DMS53 (cell line): Measurements from ENCODE around the gene INSYN2B.
"Not testable (repeated sequence)": the region's sequence is repeated elsewhere in the genome, so short reads cannot be mapped to it uniquely, and the experiment has no call there.

Experiments
- DNase-seq: peaks from one replicate; lab custom pipeline; 2025; lab: John Stamatoyannopoulos, UW

INSYN2B gene

DNA sequence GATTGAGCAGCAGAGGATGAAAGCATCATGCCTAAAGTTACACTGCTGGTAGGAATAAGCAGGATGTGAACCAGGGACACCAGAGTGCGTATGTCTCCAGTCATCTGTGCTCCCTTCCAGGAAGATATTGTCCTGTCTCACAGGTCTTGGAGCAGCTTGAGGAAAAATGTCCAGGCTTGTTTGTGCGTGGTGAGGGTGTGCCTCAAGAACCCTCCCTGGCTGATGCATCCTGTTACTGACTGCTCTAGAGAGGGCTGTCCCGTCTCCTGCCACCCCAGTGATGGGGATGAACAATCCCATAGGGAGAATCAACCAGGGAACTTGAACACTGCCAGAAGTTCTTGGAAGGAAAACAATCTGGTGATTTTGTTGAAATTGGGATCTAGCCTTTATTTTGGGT, 132.0 kb downstream of the INSYN2B start:
- no peak for DNase-seq

DNA sequence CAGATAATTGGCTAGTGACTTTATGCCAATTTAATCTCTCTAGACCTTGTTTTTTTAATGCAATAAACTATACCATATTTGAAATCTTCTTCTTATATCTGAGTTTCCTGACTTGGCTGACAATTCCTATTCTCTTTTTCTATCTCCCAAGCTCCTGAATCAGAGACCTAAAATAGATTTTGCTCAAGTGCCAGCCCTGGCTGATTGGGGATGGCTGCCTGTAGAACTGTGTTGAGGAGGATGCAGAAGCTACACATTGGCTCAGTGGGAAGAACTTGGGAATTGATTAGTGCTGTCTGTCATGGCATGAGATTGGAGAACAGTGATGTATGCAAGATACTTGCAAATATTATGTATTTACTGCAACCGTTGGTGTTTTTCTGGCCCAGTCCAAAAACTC, 132.8 kb downstream of the INSYN2B start:
- DNase-seq: no peak

DNA sequence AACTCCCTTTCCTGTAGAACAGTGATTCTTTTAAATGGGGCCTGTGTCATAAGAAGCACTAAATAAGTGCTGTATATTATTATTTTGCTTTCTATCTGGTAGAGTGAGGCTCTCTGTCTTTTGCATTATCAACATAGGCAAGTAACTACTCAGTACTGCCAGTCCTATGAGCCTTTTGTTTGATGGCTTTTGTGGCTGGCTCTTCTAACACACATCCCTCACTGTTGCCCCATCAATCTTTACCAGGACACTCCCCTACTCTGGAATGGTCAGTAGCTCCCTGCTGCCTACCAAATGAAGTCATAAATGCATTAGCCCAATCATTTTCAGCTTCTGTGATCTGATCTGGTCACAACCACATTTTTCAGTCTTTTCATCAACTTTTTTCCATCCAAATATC, 137.6 kb downstream of the INSYN2B start:
- no peak for DNase-seq

DNA sequence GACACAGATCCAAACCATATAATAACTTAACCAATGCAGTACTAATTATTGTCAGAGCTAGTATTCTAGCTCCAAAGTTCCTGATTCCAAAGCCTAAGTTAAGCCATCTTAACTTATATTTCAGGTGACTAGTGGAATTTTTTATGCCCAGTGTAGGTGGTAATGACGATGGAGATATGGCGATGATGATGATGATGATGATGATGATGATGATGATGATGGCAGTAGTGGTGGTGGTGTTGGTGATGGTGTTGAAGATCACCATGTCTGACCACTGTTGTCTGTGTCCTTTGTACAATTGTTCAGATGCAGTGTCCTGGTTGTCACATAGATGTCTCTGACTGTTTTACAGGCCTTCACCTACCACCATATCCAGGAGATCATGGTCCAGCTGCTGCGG, 139.9 kb downstream of the INSYN2B start:
- no peak for DNase-seq

DNA sequence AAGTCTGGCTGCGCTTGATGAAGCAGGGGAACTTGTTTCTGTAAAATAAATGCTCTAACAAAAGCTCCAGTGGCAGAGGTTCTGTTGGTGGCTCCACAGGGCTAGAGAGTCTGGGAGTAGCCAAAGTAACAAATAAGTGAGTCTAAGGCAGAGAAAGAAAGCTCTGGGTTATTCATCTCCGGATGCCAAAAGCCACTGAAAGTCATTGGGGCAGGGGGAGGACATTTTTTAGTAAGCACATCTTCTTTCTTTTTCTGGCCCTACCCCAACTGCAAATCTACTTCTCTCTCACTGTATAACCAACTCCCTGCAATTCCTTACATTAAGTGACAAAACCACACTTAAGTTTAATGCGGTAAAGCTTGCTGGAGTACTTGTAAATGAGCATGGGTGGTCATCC, 141.6 kb downstream of the INSYN2B start:
- DNase-seq: no peak

DNA sequence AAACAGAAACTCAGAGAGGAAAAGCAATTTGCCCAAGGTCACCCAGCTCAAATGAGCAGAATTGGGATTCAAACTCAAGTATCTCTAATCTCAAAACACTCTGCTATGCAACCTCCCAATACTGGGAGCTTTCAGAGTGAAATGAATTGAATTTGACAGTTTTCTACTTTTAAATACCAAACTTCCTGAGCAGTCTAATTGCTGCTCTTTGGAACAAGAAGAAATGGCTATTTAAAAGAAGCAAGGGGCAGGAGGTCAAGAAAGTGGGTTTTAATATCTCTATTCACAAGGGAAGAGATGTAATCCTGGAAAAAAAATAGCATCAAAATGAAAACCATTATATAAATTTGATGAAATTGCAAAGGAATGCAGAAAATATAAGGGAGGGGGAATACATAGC, 142.6 kb downstream of the INSYN2B start:
- DNase-seq: no peak

DNA sequence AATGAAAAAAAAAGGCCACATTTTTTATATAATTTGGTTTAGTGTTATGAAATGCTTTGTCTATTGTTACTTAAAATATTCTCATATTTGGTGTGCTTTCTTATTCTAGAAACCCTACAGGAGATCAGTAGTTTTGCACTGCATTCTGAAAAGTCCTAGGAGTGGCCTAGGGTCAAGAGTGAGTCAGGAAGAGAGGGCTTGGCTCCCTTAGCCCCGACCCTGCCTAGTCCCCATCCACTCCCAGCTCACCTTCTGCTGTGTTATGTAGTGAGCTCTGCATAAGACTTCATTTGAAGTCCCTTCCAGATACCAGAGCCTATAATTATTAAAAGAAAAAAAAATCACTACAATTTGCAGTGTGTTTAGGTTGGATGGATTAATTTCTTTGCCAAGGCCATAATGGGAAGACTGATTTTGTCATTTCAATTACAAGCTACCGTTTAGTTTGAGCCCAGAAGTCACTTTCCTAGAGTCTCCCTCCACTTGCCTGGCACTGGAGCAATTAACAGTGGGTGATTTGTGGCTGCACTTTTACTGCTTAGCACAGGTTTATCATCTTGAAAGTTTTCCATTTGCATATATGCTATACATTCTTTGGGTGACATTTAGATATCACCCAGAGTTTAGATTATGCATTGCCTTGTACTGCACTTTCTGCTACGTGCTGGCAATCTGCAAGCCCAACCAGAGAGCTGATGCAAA, 143.3 kb downstream of the INSYN2B start:
- DNase-seq: no peak

DNA sequence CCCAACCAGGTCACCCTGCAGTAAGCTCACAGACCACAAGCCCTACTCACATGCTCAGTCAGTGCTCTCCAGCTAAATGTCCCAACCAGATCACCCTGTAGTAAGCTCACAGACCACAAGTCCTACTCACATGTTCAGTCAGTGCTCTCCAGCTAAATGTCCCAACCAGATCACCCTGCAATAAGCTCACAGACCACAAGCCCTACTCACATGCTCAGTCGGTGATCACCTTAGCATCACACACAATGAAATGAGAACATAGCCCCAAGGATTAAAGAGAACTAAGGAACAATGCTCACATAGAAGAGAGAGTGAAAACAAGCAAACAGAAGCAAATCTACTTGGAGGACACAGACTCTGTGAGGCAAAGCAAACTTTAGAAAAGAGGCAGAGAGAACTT, 145.8 kb downstream of the INSYN2B start:
- not testable (repeated sequence) for DNase-seq

DNA sequence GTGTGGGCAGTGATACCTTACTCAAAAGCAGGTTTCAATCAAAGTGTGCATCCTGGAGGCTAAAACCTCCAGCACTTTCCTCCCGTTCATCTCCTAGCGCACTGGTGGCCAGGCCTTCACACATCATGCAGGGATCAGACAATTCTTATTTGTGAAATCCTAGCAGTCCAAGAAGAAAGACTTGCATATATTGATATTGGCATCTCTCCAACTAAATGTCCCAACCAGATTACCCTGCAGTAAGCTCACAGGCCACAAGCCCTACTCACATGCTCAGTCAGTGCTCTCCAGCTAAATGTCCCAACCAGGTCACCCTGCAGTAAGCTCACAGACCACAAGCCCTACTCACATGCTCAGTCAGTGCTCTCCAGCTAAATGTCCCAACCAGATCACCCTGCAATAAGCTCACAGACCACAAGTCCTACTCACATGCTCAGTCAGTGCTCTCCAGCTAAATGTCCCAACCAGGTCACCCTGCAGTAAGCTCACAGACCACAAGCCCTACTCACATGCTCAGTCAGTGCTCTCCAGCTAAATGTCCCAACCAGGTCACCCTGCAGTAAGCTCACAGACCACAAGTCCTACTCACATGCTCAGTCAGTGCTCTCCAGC, 146.5 kb downstream of the INSYN2B start:
- DNase-seq: not testable (repeated sequence)

DNA sequence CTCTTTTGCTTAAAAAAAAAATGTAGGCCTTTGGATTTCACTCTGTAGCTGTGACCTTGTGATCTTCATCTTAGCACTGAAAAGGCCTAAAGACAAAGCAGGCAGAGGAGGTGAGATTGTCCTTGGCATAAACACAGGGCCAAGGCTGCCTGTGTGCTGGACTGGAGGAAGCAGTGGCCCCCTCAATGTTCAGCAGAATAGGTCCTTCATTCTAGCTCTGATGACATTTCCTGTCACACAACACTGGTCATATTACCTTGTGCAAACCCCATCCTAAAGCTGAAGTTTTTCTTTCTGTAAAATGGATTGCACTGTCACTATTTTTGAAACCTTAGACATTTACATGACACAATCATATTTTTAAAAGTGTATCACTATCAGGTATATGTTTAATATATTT, 147.4 kb downstream of the INSYN2B start:
- DNase-seq: no peak

DNA sequence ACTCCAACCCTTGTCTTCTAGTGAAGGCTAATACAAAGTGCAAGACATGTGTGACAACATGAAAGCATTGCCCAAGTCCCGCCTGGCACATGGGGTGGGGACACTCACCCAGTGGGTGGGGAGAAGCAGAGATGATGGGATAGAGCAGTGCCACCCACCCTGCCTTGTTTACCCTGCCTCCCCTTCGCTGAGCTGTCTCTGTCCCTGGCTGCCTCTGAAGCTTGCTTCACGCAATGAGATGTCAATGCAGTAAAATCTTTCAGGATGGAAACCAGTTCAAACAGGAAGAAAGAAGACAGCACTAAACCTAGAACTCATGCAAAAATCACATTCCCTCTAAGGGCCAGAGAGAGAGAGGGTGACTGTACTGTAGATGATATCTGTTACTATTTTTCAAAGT, 148.0 kb downstream of the INSYN2B start:
- no peak for DNase-seq

DNA sequence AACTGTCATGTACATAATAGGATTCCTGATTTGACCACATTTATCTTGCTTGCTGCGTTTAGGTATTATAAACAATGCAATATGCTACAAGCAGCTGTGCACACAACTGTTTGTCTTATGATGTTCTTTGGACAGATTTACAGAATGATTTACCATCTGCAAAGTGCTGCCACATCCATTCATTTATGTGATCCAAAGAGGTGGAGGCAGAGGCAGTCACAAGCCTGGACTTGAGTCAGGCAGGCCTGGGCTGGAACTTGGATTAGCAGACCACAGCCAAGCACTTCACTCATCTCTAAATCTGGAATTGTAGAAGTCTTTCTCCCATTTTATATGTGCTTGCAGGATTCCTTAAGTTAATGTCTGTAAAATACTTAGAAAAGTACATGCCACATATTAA, 149.0 kb downstream of the INSYN2B start:
- no peak for DNase-seq

DNA sequence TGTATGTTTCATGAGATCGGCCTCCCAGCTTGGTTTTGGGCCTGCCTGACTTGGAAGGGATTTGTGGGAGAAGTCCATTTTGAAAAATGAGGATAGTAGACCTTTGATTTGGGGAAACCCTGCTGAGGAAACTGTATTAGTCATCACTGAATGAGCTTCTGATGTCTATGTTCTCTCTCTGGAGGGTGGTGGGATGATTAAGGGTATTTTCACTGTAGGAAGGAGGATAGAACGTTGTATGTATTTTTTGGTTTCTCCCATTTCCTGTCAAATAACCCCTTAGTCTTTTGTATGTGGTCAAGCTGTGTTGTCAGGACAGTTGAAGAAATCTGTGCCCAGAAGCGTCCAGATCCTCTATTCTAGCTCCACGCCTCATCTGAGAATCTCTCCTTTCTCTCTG, 151.9 kb downstream of the INSYN2B start:
- no peak for DNase-seq

DNA sequence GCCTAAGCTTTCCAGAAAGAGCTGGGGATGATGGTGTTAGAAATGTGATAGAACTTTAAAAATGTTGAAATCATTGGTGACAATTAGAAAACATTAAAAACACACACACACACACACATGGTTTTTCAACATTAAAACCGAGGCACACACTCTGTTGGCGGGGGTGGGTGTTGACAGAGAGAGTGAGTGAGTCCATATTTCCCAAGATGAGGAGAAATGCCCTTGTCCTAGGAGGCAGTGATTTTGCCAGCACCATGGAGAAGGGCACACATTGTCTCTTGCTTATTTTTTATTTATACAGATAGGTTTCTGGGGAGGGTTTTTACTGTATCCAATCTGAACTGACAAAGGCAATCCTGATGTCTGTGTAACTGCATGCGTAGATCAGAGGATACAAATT, 152.5 kb downstream of the INSYN2B start:
- no peak for DNase-seq

DNA sequence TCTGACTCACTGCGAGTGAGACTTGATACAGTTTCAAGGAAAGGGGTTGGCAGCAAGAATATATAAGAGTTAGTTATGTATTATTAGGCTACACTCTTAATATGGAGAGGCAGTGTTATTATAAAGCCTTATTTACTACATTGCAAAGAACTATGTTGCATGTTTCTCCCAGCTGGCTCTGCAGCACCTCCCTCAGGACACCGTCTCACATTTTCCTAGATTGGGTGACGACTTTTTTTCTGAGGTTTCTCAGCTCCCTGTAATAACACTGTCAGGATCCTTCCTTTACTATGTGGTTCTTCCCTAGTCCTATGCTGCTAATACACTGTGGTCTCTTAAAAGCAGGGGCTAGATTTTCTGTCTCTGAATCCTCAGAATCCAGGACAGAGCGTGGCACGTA, 153.7 kb downstream of the INSYN2B start:
- peak; percentile 10 for DNase-seq

DNA sequence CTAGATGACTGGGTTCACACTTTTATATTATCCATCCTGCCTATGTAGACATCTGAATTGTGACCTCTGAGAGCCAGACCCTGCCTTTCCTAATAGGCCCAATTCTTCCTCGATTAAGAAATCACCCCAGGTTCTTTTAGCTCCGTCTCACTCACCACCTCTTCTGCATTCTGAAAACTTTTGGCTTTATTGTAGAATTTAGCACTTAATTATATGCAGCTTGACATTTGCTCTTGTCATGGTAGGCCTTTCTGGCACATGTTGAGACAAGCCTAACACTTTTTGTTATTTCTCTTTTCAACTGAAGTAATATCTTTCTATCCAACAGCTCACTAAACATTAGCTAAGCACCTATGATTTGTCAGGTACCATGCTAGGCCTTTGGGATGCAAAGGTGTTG, 163.3 kb downstream of the INSYN2B start:
- DNase-seq: no peak

DNA sequence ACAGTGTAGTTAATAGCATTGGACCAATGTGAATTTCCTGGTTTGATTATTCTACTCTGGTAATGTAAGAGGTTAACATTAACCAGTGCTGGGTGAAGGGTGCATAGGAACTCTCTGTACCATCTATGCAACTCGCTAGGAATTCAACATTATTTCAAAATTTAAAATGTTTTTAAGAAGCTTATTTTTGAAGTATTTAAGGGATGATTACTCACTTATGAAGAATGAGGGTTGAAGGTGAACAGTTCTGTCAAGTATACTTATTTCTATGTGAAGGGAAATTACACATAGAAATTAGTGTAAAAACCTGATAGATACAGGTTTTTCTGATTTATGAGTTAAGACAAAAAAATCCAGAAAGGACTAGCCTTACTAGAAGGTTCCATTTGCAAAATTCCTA, 165.8 kb downstream of the INSYN2B start:
- no peak for DNase-seq
